ENCODE results near the gene FNDC5. TPM values are rescaled to one million over a fixed set of nuclear protein-coding genes. Genes with fewer than 3 reads are reported as not detected.
"Not testable (repeated sequence)": the region's sequence is repeated elsewhere in the genome, so short reads cannot be mapped to it uniquely, and the experiment has no call there.

The FNDC5 gene
- total and polyA plus RNA-seq, 10 of the 15 experiments (the other 5 are each of a cell fraction or from before 2014, with no cell fraction given): 0.01 to 0.29 (median 0.19) TPM; not detected in 4

- TF ChIP-seq ETV6 (conservative IDR thresholded peaks at IDR 0.05 in 1 of 2, IDR thresholded peaks at IDR 0.05 in 1 of 2; ENCODE audit: borderline replicate concordance in 1 of 2, low read depth in 1 of 2): no peak
- TF ChIP-seq IRF3 (IDR thresholded peaks at IDR 0.05): no peak
- TF ChIP-seq SIX5 (IDR thresholded peaks at IDR 0.05; ENCODE audit: low read depth, low read length, severe bottlenecking): no peak
These were observed 35.9 kb upstream of the FNDC5 start (continued) for GRCh38 chr1:32906654-32907053.

- H3K27me3 ChIP-seq (replicated peaks in 1 of 2; ENCODE audit: control insufficient read depth in 2 of 2, insufficient read depth in 2 of 2, low read length in 1 of 2); H4K20me1 ChIP-seq (ENCODE audit: control insufficient read depth, insufficient read depth); H3K4me3 ChIP-seq; H3K9me3 ChIP-seq (replicated peaks; ENCODE audit: control insufficient read depth, insufficient read depth, low read length); H3K36me3 ChIP-seq (ENCODE audit: control insufficient read depth in 2 of 2, insufficient read depth in 2 of 2, low read length in 1 of 2); in situ Hi-C loops (cut with MboI); H3K27ac ChIP-seq (ENCODE audit: control insufficient read depth, insufficient read depth); ATAC-seq; H2AFZ ChIP-seq (ENCODE audit: control insufficient read depth, low read depth, low read length); H3K4me1 ChIP-seq (ENCODE audit: control insufficient read depth, insufficient read depth, low read length); RAD21 ChIA-PET (ENCODE audit: unreplicated experiment); DNase-seq (ENCODE audit: low read depth, low spot score); H3K9ac ChIP-seq (ENCODE audit: control insufficient read depth, insufficient read depth, low read length); POLR2A ChIA-PET; H3K4me2 ChIP-seq (ENCODE audit: control insufficient read depth, insufficient read depth); intact Hi-C loops (cut with micrococcal nuclease; ENCODE audit: unreplicated experiment); FAIRE-seq; BruUV-seq (replicated peaks); H3K79me2 ChIP-seq (ENCODE audit: control insufficient read depth, insufficient read depth, low read length): not testable (repeated sequence)
- WGBS (ENCODE audit: insufficient coverage, insufficient replicate concordance, low lambda C conversion rate, missing lambda C conversion rate): 40% methylated on average over 10 of the region's 10 CpGs
- ChIA-PET CTCF (interaction anchor here (0.9 kb wide), 1 partner anchor 208 kb away, joined by 3 read pairs; no protein-coding TSS in a partner anchor), SMC1A (ENCODE audit: uncharacterized antibody, unreplicated experiment) (interaction anchor here (1.1 to 1.2 kb wide), 2 partner anchors 24 to 149 kb away, joined by 3 read pairs; no protein-coding TSS in a partner anchor)
These were observed 34.9 kb upstream of the FNDC5 start for GRCh38 chr1:32905588-32905987.

GRCh38 chr1:32904797-32905196 lies 34.1 kb upstream of the FNDC5 start:
- ATAC-seq: no peak
- FAIRE-seq: no peak
- TF ChIP-seq ZNF592 (IDR thresholded peaks at IDR 0.05) (no peak), E2F8 (IDR thresholded peaks at IDR 0.05; ENCODE audit: low read depth, partially characterized antibody) (no peak), RBBP5 (conservative IDR thresholded peaks at IDR 0.05) (no peak)

More at GRCh38 chr1:32904797-32905196, 34.1 kb upstream of the FNDC5 start:
- DNase-seq (ENCODE audit: low read depth, low spot score): no peak
- in situ Hi-C loops (cut with MboI) (no loop called here), intact Hi-C loops (cut with micrococcal nuclease; ENCODE audit: unreplicated experiment) (no loop called here)
- Histone ChIP-seq H3K79me2 (ENCODE audit: control insufficient read depth, insufficient read depth, low read length) (no peaks in the 10 kb centered on the region), H3K36me3 (ENCODE audit: control insufficient read depth in 2 of 2, insufficient read depth in 2 of 2, low read length in 1 of 2) (no peaks in the 10 kb centered on the region), H3K9me3 (replicated peaks; ENCODE audit: control insufficient read depth, insufficient read depth, low read length) (no peaks in the 10 kb centered on the region), H3K4me2 (ENCODE audit: control insufficient read depth, insufficient read depth) (no peak overlapping the region), H3K4me3 (no peak overlapping the region), H2AFZ (ENCODE audit: control insufficient read depth, low read depth, low read length) (no peak overlapping the region), H3K27ac (ENCODE audit: control insufficient read depth, insufficient read depth) (no peak overlapping the region), H3K4me1 (ENCODE audit: control insufficient read depth, insufficient read depth, low read length) (no peaks in the 10 kb centered on the region), H3K27me3 (replicated peaks in 1 of 2; ENCODE audit: control insufficient read depth in 2 of 2, insufficient read depth in 2 of 2, low read length in 1 of 2) (peaks cover 3 to 6% of the 10 kb centered on the region in 2 experiments), H4K20me1 (ENCODE audit: control insufficient read depth, insufficient read depth) (no peaks in the 10 kb centered on the region), H3K9ac (ENCODE audit: control insufficient read depth, insufficient read depth, low read length) (no peak overlapping the region)
- ChIA-PET SMC1A (ENCODE audit: uncharacterized antibody, unreplicated experiment) (interaction anchor here (1.1 to 1.2 kb wide), 3 partner anchors 23 to 150 kb away, joined by 3 read pairs; no protein-coding TSS in a partner anchor), CTCF (interaction anchor here (0.9 kb wide), 1 partner anchor 209 kb away, joined by 3 read pairs; no protein-coding TSS in a partner anchor), RAD21 (ENCODE audit: unreplicated experiment) (no interaction called here), POLR2A (interaction anchor here (0.5 kb wide), 1 partner anchor 180 kb away, joined by 3 read pairs; no protein-coding TSS in a partner anchor)
- BruUV-seq (replicated peaks): no TSS peak
- WGBS (ENCODE audit: insufficient coverage, insufficient replicate concordance, low lambda C conversion rate, missing lambda C conversion rate): 23% methylated on average over 2 of the region's 2 CpGs

All from GM12878 (cell line).